PFSK-1 (cell line): ENCODE data around the gene RNF121.

Source experiments
- FOXP2 ChIP-seq: optimal IDR thresholded peaks from 2 replicates; pipeline ENCODE3; 2011; ENCODE audit warnings: borderline replicate concordance, control low read depth, inconsistent platforms; ENCODE audit not compliant: insufficient read depth; ENCODE audit errors: extremely low read length, extremely low read depth
- POLR2AphosphoS5 ChIP-seq: IDR thresholded peaks from 2 replicates; pipeline ENCODE4 v1.6.1; 2012; ENCODE audit warnings: low read depth, mild to moderate bottlenecking, control low read depth, low read length, moderate library complexity
- REST ChIP-seq, 2 experiments: IDR thresholded peaks; 2 replicates each; pipeline versions ENCODE4 v1.6.1 to v1.8.0; 2011 to 2012; ENCODE audit warnings: low read depth in 2 of 2, low read length in 2 of 2, control low read depth in 1 of 2, inconsistent platforms in 1 of 2, mild to moderate bottlenecking in 1 of 2, moderate library complexity in 1 of 2; ENCODE audit not compliant: insufficient read depth in 1 of 2
- TAF1 ChIP-seq: IDR thresholded peaks from 2 replicates; pipeline ENCODE4 v1.6.1; 2012; ENCODE audit warnings: low read length, control low read depth, borderline replicate concordance; ENCODE audit not compliant: insufficient read depth

- no peak for TF ChIP-seq REST (IDR thresholded peaks at IDR 0.05; ENCODE audit: insufficient read depth in 1 of 2, low read depth in 2 of 2, low read length in 2 of 2)
- no peak for TF ChIP-seq FOXP2
- no peak for TF ChIP-seq TAF1
- TF ChIP-seq POLR2AphosphoS5: no peak
These were observed 59.2 kb downstream of the RNF121 start for GRCh38 chr11:71988050-71988449.
